Natural killer cell (primary cell): Measurements from ENCODE around the gene TBCD. TPM values are rescaled to one million over a fixed set of nuclear protein-coding genes. Genes with fewer than 3 reads are reported as not detected.
A peak's percentile ranks its signal among the peaks of the same experiment; 100 is the strongest.

Experiments used
- ATAC-seq, 3 donors: fragments of 150-1000 bp in 2 of 3; fragments of 200-7000 bp in 1 of 3; cut with Tn5 transposase; 1 replicate in 1 of 3; 2 replicates in 2 of 3; pipeline ENCODE4 v1.10.0; 2021; ENCODE audit warnings: mild to moderate bottlenecking in 2 of 3, moderate library complexity in 2 of 3
- DNase-seq, 2 donors: peaks; one replicate each; pipeline versions ENCODE4 v3.0.0 to v3.0.0-alpha.2; 2013 to 2021; ENCODE audit warnings: mixed read lengths in 1 of 2
- H3K27ac ChIP-seq: one replicate; pipeline ENCODE4 v1.5.1; 2013; ENCODE audit warnings: mild to moderate bottlenecking, low read length
- H3K27me3 ChIP-seq: one replicate; pipeline ENCODE4 v1.6.1; 2013; ENCODE audit warnings: low read length; ENCODE audit not compliant: control insufficient read depth, insufficient read depth
- H3K36me3 ChIP-seq: one replicate; pipeline ENCODE4 v1.6.1; 2013; ENCODE audit warnings: low read length; ENCODE audit not compliant: control insufficient read depth, insufficient read depth
- H3K4me1 ChIP-seq: one replicate; pipeline ENCODE4 v1.6.1; 2013; ENCODE audit warnings: low read length; ENCODE audit not compliant: control insufficient read depth, insufficient read depth
- H3K4me3 ChIP-seq: one replicate; pipeline ENCODE4 v1.5.1; 2013; ENCODE audit warnings: low read length
- H3K9me3 ChIP-seq: one replicate; pipeline ENCODE4 v1.6.1; 2013; ENCODE audit warnings: low read length; ENCODE audit not compliant: control insufficient read depth, insufficient read depth
- H3K27ac Mint-ChIP-seq, 2 donors: one replicate each; pipeline ENCODE4 v1.8.0; 2022; ENCODE audit warnings: mild to moderate bottlenecking in 2 of 2, mixed read lengths in 2 of 2, moderate library complexity in 1 of 2
- H3K27me3 Mint-ChIP-seq, 2 donors: one replicate each; pipeline ENCODE4 v1.8.0; 2022; ENCODE audit warnings: low read depth in 2 of 2, mixed read lengths in 2 of 2
- H3K36me3 Mint-ChIP-seq: one replicate; pipeline ENCODE4 v1.8.0; 2022; ENCODE audit warnings: mixed read lengths
- H3K4me1 Mint-ChIP-seq, 2 donors: one replicate each; pipeline ENCODE4 v1.8.0; 2022; ENCODE audit warnings: mixed read lengths in 2 of 2
- H3K4me3 Mint-ChIP-seq: one replicate; pipeline ENCODE4 v1.8.0; 2022; ENCODE audit warnings: mild to moderate bottlenecking, moderate library complexity, mixed read lengths
- H3K9me3 Mint-ChIP-seq, 2 donors: one replicate each; pipeline ENCODE4 v1.8.0; 2022; ENCODE audit warnings: mixed read lengths in 2 of 2
- WGBS: methylation state at CpG from one replicate; pipeline ENCODE4 v1.1.7; 2013; ENCODE audit warnings: missing lambda C conversion rate; ENCODE audit not compliant: insufficient coverage; 5-methylcytosine and 5-hydroxymethylcytosine counted together
- intact Hi-C: fragments of 100-400 bp; cut with micrococcal nuclease; formaldehyde crosslinking; loops from one replicate; pipeline ENCODE4 v1.14.2; 2022
- total RNA-seq, 4 donors: library from RNA; stranded (reverse); fragments of 120-200 nt in 1 of 4; gene quantifications; one replicate each; pipeline versions ENCODE4 v1.2.3 to v1.2.4, GENCODE V29; 2013 to 2022
- TF ChIP-seq, protein P1 (sequence below): fragments of 200-600 bp; IDR thresholded peaks from one replicate; pipeline ENCODE4 v1.8.0; 2022; ENCODE audit warnings: antibody characterized with exemption

The TBCD gene
- total RNA-seq, 3 donors from 2014 or later (not counting 1 experiment from before 2014, with no cell fraction given), result 92.0 to 149 (median 132) TPM

DNA sequence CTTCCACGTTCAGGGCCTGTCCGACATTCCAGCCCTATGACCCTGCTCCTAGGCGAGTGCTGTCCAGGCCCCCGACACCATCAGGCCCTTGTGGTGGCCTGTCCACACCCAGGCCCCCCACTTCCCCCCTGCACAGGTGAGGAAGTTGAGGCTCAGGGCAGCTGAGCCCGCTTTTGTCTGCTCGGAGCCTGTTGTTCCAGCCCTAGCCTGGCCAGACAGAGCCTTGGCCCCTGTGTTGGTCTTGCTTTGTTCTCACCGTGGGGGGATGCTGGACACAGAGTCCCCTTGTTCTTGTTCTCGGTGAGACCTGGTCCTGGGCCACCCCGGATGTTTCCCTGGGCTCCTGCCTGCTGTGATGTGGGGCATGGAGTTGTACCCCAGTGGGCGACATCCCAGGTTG, 140.0 kb downstream of the TBCD start:
- Histone ChIP-seq H3K4me1 (peaks cover 35% of the 10 kb centered on the region), H3K36me3 (peaks cover 10% of the 10 kb centered on the region), H3K4me3 (no peak overlapping the region), H3K9me3 (no peaks in the 10 kb centered on the region), H3K27ac (no peak overlapping the region), H3K27me3 (no peaks in the 10 kb centered on the region)
- DNase-seq (no peak), ATAC-seq (no peak)
- Mint-ChIP-seq H3K4me3 (peak overlapping the region; percentile 13), H3K4me1 (peaks cover 40 to 47% of the 10 kb centered on the region in 2 donors), H3K9me3 (peaks cover 0 to 2% of the 10 kb centered on the region in 2 donors), H3K27me3 (peaks cover 0 to 7% of the 10 kb centered on the region in 2 donors), H3K36me3 (no peaks in the 10 kb centered on the region), H3K27ac (peak overlapping the region in 1 of 2 donors; percentile 82)
- intact Hi-C loops, result loop anchor here (5.0 kb wide), 1 partner anchor 110 kb away; no protein-coding TSS in a partner anchor
- TF ChIP-seq, protein P1, sequence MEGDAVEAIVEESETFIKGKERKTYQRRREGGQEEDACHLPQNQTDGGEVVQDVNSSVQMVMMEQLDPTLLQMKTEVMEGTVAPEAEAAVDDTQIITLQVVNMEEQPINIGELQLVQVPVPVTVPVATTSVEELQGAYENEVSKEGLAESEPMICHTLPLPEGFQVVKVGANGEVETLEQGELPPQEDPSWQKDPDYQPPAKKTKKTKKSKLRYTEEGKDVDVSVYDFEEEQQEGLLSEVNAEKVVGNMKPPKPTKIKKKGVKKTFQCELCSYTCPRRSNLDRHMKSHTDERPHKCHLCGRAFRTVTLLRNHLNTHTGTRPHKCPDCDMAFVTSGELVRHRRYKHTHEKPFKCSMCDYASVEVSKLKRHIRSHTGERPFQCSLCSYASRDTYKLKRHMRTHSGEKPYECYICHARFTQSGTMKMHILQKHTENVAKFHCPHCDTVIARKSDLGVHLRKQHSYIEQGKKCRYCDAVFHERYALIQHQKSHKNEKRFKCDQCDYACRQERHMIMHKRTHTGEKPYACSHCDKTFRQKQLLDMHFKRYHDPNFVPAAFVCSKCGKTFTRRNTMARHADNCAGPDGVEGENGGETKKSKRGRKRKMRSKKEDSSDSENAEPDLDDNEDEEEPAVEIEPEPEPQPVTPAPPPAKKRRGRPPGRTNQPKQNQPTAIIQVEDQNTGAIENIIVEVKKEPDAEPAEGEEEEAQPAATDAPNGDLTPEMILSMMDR, result no peak
- 97% methylated on average over 10 of the region's 10 CpGs for WGBS

DNA sequence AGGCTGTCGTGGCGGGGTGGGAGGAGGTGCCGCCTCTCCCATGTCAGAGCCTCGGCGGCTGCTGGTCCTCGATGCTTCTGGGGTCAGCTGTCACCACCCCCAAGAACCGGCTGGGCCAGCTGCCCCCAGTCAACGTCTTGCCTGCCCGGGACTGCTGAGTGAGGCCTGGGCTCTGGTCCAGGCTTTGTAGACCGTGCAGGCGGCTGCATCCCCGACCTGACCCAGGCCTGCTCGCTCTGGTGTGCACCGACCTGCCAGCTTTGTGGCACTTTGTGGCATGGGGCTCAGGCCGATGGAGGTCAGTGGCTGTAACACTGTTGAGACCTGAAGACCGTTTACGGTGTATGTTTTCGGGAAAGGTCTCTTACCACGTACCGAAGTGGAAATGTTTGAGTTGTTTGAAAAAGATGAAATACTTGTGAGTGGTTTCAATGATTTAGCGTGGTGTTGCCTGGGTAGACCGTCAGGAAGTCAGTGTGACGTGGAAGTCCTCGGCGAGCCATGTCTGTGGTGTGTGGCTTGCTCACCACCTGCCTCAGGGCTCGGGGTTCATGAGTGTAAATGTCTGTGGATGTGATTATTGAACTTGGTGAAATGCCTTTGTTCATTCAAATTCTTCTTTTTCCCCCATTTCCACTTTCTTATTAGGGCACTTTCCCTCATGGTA, 141.2 kb downstream of the TBCD start:
- Mint-ChIP-seq H3K27me3 (peaks cover 0 to 7% of the 10 kb centered on the region in 2 donors), H3K4me3 (peak overlapping the region; percentile 68), H3K4me1 (peaks cover 31 to 36% of the 10 kb centered on the region in 2 donors), H3K9me3 (peaks cover 0 to under 1% of the 10 kb centered on the region in 2 donors), H3K27ac (peak overlapping the region; percentile 82 to 83), H3K36me3 (no peaks in the 10 kb centered on the region)
- Histone ChIP-seq H3K27me3 (no peaks in the 10 kb centered on the region), H3K36me3 (peaks cover 10% of the 10 kb centered on the region), H3K27ac (peak overlapping the region; percentile 61), H3K4me1 (peaks cover 29% of the 10 kb centered on the region), H3K9me3 (no peaks in the 10 kb centered on the region), H3K4me3 (no peak overlapping the region)
- intact Hi-C loops, result loop anchor here (1.0 to 5.0 kb wide), 4 partner anchors 29 to 191 kb away; no protein-coding TSS in a partner anchor
- WGBS, result 47% methylated on average over 25 of the region's 26 CpGs
- DNase-seq (peak; percentile 76 to 91), ATAC-seq (peak; percentile 92 to 99 (median 93))
- TF ChIP-seq, protein P1, result no peak

DNA sequence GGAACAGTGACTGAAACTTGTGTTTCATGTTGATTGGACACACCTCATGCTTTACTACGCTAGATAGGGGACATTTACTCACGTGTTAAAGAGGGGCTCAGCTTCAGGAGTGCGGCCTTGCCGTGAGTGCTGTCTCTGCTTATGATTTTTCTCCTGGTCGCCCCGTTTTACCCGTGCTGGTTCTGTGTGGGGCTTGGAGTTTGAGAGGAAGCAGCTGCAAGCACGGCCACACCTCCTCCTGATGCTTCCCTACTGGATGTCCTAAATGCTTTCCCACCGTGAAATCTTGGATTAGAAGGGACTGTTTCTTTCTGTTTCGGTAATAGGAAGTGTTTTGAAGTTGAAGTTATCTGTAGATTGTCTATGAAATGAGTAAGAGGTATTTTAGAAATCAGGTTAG, 141.9 kb downstream of the TBCD start:
- Histone ChIP-seq H3K36me3 (peaks cover 10% of the 10 kb centered on the region), H3K9me3 (no peaks in the 10 kb centered on the region), H3K4me1 (peaks cover 29% of the 10 kb centered on the region), H3K27ac (no peak overlapping the region), H3K4me3 (no peak overlapping the region), H3K27me3 (no peaks in the 10 kb centered on the region)
- intact Hi-C loops, result loop anchor here (1.0 to 5.0 kb wide), 4 partner anchors 29 to 191 kb away; no protein-coding TSS in a partner anchor
- H3K9me3 Mint-ChIP-seq, result no peaks in the 10 kb centered on the region
- ATAC-seq, result no peak
- H3K4me3 Mint-ChIP-seq, result peak overlapping the region; percentile 68
- peaks cover 0 to 7% of the 10 kb centered on the region in 2 donors for H3K27me3 Mint-ChIP-seq
- no peaks in the 10 kb centered on the region for H3K36me3 Mint-ChIP-seq
- TF ChIP-seq, protein P1, result no peak
- 46% methylated on average over 10 of the region's 10 CpGs for WGBS
- DNase-seq, result peak in 1 of 2 donors; percentile 37
- peaks cover 31 to 33% of the 10 kb centered on the region in 2 donors for H3K4me1 Mint-ChIP-seq
- H3K27ac Mint-ChIP-seq, result peak overlapping the region; percentile 82 to 83
